GM08714 (cell line): ENCODE measurements around the gene HRC.
"Not testable (repeated sequence)": the region's sequence is repeated elsewhere in the genome, so short reads cannot be mapped to it uniquely, and the experiment has no call there.

Source experiments
- H3K4me3 ChIP-seq: fragments of 200-500 bp; sonication (Bioruptor generic); 2 replicates; pipeline ENCODE4 v1.5.1; 2014; ENCODE audit warnings: mild to moderate bottlenecking, low read length, inconsistent platforms
- ZNF274 ChIP-seq: IDR thresholded peaks from 2 replicates; pipeline ENCODE4 v1.6.1; 2012; ENCODE audit warnings: mild to moderate bottlenecking, low read depth, low read length

The HRC gene, protein sequence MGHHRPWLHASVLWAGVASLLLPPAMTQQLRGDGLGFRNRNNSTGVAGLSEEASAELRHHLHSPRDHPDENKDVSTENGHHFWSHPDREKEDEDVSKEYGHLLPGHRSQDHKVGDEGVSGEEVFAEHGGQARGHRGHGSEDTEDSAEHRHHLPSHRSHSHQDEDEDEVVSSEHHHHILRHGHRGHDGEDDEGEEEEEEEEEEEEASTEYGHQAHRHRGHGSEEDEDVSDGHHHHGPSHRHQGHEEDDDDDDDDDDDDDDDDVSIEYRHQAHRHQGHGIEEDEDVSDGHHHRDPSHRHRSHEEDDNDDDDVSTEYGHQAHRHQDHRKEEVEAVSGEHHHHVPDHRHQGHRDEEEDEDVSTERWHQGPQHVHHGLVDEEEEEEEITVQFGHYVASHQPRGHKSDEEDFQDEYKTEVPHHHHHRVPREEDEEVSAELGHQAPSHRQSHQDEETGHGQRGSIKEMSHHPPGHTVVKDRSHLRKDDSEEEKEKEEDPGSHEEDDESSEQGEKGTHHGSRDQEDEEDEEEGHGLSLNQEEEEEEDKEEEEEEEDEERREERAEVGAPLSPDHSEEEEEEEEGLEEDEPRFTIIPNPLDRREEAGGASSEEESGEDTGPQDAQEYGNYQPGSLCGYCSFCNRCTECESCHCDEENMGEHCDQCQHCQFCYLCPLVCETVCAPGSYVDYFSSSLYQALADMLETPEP

DNA sequence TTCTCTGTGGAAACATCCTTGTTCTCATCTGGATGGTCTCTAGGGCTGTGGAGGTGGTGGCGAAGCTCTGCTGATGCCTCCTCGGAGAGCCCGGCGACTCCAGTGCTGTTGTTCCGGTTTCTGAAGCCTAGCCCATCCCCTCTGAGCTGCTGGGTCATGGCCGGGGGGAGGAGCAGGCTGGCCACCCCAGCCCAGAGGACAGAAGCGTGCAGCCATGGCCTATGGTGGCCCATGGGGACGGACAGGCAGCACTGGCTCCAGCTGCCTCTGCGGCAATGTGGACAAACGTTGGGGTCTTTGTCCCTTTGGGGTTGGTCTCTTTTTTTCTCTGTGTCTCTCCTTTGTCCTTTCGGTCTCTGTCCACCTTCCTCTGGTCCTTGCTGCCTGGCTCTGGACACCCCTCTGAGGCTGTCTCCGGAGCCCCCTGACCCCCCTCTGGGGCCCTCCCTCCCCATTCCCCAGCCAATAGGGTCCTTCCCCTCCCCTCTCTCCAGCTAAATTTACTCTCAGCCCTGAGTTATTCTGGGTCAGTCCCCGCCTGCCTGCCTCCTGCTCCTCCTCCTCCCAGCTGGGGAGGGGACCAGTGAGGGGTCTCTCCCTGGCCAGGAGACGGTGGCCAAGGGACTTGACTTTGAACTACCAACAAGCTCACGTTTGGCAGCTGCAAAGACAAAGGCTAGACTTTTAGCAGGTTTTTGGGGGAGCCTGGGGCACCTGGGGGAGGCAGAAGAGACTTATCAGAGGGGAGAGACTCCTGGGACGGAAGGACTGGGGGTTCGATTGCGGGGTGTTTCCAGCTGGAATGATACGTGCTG lies at the start of gene HRC:
HRC (minus strand) TSS at position 392 of the 815 bp plus-strand sequence; CDS start at position 233, 159 bp downstream.
- no peak within 1 kb of the TSS for H3K4me3 ChIP-seq
- no peak for TF ChIP-seq ZNF274

DNA sequence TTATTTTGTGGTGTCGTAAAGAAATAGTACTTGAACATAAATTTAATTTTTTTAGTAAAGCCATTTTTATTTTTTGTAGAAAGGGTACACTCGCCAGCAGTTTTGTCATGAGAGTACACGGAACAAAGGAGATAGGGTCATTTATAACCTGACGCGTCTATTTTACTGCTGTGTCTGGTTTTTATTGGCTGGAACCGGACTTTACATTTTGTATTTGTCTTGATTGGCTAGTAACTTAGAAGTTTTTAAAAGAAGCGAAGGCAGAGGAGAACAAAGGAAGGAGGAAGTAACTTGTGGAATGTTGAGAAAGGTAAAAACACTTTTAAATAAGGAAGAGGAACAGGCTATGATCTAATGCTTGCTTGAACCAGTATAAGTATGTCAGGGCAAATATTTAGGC lies 45.8 kb upstream of the HRC start:
- TF ChIP-seq ZNF274: no peak
- no peak overlapping the region for H3K4me3 ChIP-seq

DNA sequence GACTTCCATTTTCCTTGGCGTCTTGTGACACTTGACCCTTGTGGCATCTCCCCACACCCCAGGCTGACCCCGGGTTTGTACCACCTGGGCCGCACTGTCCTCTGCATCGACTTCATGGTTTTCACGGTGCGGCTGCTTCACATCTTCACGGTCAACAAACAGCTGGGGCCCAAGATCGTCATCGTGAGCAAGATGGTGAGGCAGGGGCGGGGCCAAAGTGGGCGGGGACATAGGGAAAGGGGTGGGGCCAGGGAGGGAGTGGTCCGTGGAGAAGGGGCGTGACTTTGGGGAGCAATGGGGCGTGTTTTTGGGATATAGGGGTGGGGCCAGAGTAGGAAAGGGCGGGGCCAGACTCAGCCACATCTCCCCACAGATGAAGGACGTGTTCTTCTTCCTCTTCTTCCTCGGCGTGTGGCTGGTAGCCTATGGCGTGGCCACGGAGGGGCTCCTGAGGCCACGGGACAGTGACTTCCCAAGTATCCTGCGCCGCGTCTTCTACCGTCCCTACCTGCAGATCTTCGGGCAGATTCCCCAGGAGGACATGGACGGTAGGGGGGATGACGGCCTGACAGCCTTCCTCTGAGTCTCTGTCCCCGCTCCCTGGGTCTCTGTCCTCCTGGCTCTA lies 45.2 kb upstream of the HRC start:
- TF ChIP-seq ZNF274: no peak
- H3K4me3 ChIP-seq: no peak overlapping the region

DNA sequence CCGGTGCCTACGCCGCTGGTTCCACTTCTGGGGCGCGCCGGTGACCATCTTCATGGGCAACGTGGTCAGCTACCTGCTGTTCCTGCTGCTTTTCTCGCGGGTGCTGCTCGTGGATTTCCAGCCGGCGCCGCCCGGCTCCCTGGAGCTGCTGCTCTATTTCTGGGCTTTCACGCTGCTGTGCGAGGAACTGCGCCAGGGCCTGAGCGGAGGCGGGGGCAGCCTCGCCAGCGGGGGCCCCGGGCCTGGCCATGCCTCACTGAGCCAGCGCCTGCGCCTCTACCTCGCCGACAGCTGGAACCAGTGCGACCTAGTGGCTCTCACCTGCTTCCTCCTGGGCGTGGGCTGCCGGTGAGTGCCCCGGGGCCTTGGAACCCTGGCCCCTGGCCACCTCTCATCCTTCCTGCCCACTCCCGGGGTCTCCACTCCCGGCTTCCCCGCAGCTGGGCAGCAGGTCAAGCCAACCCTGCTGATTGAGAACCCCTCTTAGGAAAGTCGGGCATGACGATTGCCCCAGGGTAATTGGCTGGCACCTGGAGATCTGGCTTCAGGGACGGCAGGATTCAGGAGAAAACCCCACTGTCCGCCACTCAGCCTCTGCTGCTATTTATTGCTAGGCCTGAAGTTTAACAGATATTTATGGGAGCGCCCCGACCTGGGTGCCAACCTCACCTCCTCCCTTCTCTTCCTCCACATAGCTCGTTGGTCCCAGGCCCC lies 41.5 kb upstream of the HRC start:
- no peak for TF ChIP-seq ZNF274
- H3K4me3 ChIP-seq: no peak overlapping the region

DNA sequence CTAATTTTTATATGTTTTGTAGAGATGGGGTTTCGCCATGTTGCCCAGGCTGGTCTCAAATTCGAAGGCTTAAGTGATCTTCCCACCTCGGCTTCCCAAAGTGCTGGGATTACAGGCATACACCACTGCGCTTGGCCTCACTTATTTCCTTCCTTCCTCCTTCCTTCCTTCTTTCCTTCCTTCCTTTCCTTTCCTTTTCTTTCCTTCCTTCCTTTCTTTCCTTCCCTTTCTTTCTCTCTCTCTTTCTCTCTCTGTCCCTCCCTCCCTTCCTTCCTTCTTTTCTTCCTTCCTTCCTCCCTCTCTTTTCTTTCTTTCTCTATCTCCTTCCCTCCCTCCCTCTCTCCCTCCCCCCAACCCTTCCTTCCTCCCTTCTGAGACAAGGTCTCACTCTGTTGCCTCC lies 39.2 kb upstream of the HRC start:
- no peak for TF ChIP-seq ZNF274

DNA sequence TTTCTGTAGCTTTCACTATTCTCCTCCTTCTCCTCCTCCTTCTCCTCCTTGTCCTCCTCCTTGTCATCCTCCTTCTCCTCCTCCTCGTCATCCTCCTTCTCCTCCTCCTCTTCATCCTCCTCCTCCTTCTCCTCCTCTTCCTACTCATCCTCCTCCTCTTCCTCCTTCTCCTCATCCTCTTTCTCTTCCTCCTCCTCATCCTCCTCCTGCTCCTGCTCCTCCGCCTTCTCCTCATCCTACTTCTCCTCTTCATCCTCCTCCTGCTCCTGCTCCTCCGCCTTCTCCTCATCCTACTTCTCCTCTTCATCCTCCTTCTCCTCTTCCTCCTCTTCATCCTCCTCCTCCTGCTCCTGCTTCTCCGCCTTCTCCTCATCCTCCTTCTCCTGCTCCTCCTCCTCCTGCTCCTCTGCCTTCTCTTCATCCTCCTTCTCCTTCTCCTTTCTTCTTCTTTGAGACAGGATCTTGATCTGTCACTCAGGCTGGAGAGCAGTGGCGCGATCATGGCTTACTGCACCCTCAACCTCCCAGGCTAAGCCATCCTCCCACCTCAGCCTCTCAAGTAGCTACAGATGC lies 38.7 kb upstream of the HRC start:
- no peak for TF ChIP-seq ZNF274
- H3K4me3 ChIP-seq: no peak overlapping the region

More for the DNA sequence above, 39.2 kb upstream of the HRC start:
- H3K4me3 ChIP-seq: no peak overlapping the region

DNA sequence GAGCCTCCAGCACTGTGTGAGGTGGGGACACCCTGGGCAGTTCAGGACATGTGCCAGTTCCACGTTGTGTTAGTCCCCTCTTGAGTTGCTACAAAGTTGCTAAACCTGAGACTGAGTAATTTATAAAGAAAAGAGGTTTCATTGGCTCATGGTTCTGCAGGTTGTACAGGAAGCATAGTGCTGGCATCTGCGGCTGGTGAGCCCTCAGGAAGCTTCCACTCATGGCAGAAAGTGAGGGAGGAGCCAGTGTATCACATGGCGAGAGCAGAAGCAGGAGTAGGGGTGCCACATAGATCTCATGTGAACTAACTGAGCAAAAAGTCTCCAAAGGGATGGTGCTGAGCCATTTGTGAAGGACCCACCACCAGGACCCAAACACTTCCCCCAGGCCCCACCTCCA lies 35.6 kb upstream of the HRC start:
- TF ChIP-seq ZNF274: no peak
- H3K4me3 ChIP-seq: no peak overlapping the region

DNA sequence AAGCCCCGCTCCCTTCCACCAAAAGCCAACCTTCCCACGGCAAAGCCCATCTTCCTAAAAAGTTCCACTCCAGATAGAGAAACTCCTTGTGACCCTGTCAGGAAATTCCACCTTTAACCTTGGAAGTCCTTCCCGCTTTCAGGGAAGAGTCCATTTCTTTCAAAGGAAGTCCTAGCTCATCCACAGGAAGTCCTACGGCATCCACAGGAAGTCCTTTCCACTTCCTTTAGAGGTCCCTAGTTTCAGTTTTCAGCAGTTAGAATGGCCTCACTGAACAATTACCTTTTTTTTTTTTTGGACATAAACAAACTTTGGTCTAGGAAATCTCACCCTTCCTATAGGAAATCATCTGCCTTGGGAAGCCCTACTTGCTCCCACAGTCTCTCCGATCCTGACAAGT lies 34.1 kb upstream of the HRC start:
- no peak overlapping the region for H3K4me3 ChIP-seq
- TF ChIP-seq ZNF274: no peak

DNA sequence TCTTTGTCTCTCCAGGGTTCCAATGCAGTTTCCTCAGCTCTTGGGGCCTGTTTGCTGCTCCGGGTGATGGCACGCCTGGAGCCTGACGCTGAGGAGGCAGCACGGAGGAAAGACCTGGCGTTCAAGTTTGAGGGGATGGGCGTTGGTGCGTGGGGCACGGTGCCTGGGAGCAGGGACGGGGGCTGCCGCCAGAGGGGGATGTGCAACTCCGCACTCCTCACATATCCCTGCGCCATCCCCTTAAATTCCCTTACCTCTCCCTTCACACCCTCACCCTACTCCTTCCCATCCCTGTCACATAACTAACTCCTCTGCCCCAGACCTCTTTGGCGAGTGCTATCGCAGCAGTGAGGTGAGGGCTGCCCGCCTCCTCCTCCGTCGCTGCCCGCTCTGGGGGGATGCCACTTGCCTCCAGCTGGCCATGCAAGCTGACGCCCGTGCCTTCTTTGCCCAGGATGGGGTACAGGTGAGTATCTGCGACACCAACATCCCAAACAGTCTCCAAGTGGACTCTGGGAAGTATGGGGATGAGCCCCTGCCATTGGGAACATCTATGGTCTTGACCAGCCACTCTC lies 33.5 kb upstream of the HRC start:
- H3K4me3 ChIP-seq: no peak overlapping the region
- TF ChIP-seq ZNF274: no peak

DNA sequence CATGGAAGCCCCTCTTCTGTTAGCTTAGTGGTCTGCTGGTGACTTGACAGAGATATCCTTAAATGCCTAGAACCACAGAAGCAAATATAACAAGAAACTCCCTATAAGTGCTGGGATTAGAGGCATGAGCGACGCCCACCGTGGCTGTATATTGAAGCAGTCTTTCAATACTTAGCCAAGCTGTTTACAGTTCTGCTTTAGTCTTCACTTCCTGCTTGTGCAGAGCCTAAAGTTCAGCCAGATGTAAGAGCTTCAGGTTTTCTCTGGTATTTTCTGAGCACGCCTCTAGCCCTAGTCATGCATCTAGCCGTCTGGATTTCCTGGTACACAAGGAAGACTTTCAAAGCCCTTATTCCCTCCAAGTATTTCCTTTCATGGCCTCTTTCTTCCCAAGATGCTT lies 30.9 kb upstream of the HRC start:
- TF ChIP-seq ZNF274: no peak

DNA sequence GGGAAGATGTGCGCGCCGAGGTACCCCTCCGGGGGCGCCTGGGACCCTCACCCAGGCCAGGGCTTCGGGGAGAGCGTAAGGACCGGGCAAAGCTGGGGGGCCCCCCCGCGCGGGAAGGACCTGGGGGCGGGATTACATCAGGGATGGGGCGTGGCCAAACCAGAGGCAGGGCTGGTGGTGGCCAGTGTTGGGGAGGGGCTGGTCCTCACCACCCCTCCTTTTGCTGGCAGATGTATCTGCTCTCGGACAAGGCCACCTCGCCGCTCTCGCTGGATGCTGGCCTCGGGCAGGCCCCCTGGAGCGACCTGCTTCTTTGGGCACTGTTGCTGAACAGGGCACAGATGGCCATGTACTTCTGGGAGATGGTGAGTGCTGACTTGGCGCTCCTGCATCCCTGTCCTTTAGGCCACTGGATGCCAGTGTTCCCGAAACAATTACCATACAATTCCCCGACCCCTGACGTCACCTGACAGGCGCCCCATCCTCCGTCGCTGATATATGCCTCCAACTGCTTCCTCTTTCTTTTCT lies 27.7 kb upstream of the HRC start:
- no peak for TF ChIP-seq ZNF274
- no peak overlapping the region for H3K4me3 ChIP-seq

More for the DNA sequence above, 30.9 kb upstream of the HRC start:
- no peak overlapping the region for H3K4me3 ChIP-seq

DNA sequence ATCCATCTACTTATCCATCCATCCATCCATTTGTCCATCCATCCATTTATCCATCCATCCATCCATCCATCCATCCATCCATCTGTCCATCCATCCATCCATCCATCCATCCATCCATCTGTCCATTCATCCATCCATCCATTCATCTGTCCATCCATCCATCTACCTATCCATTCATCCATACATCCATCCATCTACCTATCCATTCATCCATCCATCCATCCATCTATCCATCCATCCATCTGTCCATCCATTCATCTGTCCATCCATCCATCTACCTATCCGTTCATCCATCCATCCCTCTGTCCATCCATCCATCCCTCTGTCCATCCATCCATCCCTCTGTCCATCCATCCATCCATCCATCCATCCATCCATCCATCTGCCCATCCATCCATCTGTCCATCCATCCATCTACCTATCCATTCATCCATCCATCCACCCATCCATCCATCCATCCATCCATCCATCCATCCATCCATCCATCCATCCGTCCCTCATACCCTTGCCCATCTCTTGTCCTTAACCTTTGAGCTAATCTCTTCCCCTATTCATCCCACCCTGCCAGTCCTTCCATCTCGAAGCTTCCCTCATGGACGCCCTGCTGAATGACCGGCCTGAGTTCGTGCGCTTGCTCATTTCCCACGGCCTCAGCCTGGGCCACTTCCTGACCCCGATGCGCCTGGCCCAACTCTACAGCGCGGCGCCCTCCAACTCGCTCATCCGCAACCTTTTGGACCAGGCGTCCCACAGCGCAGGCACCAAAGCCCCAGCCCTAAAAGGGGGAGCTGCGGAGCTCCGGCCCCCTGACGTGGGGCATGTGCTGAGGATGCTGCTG lies 27.0 kb upstream of the HRC start:
- not testable (repeated sequence) for H3K4me3 ChIP-seq
